T47D (cell line): Measurements from ENCODE around the gene RAMAC.
A peak's percentile ranks its signal among the peaks of the same experiment; 100 is the strongest.
"Not testable (repeated sequence)": the region's sequence is repeated elsewhere in the genome, so short reads cannot be mapped to it uniquely, and the experiment has no call there.

Experiments
- DNase-seq, 2 experiments: peaks; one replicate each; pipeline versions ENCODE4 v3.0.0 to v3.0.0-alpha.2; 2011 to 2012; ENCODE audit warnings: low read depth in 1 of 2, low spot score in 1 of 2
- JUND ChIP-seq: IDR thresholded peaks from 2 replicates; pipeline ENCODE4 v1.6.1; 2012; ENCODE audit warnings: low read depth
- in situ Hi-C: cut with HindIII; loops from 2 replicates; pipeline ENCODE4 v1.10.0; 2016; ENCODE audit warnings: low sequenced_read_pairs, low pct_unique_long_range_greater_than_20kb

Gene RAMAC

DNA sequence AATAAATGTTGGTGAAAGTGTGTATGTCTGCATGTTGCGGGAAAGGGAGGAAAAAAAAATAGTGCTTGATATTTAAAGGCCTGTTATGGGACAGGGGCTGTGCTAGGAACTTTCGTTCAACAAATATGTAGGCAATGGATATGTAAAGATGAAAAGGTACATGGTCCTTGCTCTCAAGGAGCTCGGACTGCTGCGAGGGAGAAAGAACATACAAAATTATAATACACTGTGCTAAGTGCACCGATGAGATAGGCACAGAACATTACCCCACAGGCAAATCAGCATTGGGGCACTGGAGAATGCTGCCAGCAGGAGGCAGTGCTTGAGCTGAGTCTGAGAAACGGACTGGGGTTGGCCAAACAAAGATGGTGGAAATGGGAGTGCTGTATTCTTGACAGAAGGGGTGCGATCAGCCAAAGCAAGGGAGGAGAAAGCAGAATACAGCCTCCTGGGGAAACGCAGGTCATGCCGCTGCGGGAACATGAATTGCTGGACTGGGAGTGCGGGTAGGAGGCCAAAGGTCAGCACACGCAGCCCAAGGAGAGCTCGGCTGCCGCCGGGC is 24.8 kb downstream of the RAMAC start:
- TF ChIP-seq JUND = no peak
- DNase-seq = peak; percentile 49 to 71
- in situ Hi-C loops = no loop called here

DNA sequence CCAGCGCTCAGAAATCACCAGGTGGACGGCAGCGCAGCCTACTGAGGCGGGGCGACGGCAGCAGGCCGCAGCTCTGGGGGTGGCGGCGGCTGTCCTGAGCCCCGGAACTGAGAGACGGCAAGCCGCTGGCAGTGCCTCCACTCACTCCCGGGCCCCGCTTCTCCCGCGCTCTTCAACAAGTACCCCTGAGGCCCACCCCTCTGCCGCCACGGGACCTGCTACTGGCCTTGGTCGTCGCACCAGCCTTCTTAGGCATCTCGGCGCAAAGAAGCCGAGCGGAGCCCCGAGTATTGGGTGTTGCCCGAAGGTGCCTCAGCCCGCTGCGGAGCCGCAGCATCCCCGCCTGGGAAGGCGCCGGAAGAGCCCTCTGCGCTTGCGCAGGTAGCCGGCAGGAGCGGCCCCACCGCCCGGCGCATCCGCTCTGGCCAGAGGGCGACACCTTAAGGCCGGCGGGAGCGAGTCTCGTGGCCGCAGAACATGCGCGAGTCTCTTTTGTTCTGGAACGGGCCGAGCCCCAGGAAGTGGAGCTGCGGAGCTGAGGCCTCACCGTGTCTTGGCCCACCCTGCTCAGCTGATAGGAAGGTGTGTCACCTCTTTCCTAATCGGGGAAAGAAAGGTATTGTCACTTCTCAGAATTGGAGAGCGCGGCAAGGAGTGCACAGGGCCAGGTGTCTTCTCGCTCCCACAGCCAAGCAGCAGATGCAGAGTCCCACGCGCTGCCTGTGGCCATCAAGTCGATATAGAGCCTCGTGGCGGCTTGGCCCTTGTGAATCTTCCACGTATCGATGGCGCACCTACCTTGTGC is 25.5 kb downstream of the RAMAC start, which contains the start of gene C15orf40:
Gene C15orf40 (minus strand): TSS at position 369 of the 805 bp plus-strand sequence. CDS start 32 bp downstream, at position 337.
- TF ChIP-seq JUND = no peak
- in situ Hi-C loops = no loop called here
- DNase-seq = peak; percentile 91 to 93

DNA sequence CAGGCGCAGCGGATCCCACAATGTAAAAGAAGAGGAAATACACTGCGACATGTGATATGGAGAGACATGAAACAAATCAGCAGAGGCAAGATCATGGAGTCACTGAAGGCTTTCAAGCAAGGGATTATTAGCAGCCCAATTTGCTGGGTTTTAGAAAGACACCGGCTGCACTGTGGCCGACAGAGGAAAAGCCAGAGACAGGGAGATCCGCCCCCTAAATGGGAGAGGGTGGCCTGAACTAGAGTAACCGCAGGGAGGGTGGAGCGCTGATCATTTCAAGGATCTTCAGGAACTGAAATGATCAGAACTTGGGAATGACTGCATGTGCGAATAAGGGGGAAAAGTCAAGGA is 26.0 kb downstream of the RAMAC start:
- TF ChIP-seq JUND = no peak
- DNase-seq = no peak
- in situ Hi-C loops = no loop called here

DNA sequence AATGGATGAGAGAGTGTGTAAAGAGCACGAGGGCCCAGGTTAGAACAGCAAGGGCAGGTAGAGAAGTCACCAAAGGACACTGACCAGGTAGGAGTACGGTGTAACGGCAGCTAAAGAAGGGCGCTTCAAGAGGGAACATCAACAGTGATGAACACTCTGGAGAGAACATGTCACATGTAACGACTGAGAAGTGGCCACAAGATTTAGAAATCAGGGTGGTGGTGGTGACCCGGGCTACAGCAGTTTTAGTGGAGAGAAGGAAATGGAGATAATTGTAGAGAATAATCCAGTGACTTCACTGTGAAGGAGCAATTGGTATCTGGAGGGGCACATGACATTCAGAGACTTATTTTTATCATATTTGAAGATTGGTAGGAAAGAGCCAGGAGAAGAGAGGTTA is 26.6 kb downstream of the RAMAC start:
- no peak for TF ChIP-seq JUND
- no peak for DNase-seq
- in situ Hi-C loops = no loop called here

DNA sequence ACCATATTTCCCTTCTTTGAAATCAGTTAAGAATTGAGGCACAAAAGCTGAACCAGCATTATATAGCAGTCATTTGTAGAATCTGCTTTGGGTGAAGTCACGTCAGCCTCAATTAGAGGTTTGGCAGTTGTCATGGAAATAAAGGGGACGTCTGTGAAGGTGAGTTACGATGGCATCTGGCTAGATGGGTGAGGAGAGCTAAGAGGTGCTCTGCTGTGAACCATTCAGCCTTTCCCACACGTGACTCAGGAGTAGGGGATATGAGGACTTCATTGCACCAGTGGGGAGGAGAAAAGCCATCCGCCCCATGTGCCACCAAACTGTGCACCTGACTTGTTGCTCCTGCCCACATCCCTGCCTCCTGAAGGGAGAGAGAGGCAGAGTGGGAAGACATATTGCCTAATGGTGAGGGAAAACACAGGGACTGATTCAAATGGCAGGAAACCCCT is 28.2 kb downstream of the RAMAC start:
- in situ Hi-C loops = no loop called here
- no peak for TF ChIP-seq JUND
- DNase-seq = no peak

DNA sequence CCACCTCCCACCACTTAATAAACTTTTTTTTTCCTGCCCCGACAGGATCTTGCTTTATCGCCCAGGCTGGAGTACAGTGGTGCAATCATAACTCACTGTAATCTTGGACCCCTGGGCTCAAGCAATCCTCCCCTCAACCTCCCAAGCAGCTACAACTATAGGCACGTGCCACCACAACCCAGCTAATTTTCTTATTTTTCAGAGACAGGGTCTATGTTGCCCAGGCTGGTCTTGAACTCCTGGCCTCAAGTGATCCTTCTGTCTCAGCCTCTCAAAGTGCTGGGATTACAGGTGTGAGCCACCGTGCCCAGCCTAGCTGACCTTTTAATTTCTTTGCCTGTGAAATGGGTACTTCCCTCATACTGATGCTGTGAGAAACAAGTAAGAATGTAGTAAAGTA is 29.4 kb downstream of the RAMAC start:
- in situ Hi-C loops = no loop called here
- TF ChIP-seq JUND = no peak
- DNase-seq = no peak

DNA sequence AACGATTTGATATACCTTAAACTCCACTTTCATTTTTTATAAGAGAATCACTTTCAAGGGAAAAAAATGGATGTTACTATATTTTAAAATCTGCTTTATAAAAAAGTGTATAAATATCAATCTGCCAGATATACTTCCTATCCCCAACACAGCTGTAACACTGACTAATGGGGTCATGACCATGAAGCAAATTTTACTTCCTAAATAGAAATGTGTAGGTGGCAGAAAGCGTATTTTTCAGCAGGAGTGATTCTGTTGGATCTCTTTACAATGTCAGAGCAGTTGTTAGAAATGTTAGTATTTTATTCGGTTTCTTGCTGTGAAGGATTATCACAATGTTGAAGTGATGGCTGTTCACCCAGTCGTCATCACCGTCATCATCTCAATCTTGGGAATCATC is 30.9 kb downstream of the RAMAC start:
- DNase-seq = no peak
- TF ChIP-seq JUND = no peak
- in situ Hi-C loops = no loop called here

DNA sequence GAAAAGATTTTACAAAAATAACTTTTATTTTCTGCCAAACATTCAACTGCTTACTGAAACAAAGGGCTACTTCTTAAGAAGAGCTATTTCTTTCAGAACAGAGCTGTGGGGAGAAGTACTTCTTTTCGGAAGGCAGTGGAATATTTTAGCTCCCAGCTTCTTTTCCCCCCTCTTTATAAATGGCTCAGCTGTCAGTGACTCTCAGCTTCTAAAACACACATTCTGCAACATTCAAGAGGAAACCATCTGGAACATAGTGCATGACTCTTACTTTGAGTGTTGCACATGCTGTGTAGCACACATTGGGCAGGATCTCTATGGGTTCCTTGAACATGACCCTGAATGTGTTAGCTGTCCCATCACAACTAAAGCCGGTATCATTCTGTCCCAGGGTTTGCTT is 32.4 kb downstream of the RAMAC start:
- in situ Hi-C loops = no loop called here
- no peak for DNase-seq
- TF ChIP-seq JUND = no peak

DNA sequence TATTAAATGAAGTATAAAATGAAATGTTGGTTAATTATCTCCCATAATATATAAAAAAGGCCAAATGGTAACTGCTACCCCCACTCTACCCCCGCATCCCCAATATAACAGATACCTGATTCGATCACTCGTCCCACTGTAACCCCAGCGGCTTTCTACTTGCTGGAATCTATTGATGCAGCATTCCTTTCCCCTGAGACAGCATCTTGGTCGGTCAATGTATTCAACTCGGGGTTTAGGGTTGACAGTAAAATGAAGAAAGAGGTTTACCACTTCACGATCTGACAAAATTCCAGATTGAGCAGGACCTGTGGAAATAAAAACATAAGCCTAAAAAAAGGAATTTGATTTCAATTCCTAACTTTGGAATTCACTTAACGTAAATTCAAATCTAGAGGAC is 44.0 kb downstream of the RAMAC start:
- no peak for DNase-seq
- no peak for TF ChIP-seq JUND
- in situ Hi-C loops = no loop called here

DNA sequence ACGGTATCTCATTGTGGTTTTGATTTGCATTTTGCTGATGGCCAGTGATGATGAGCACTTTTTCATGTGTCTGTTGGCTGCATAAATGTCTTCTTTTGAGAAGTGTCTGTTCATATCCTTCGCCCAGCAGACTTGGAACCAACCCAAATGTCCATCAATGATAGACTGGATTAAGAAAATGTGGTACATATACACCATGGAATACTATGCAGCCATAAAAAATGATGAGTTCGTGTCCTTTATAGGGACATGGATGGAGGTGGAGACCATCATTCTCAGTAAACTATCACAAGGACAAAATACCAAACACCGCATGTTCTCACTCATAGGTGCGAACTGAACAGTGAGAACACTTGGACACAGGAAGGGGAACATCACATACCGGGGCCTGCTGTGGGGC is 45.2 kb downstream of the RAMAC start:
- in situ Hi-C loops, DNase-seq: not testable (repeated sequence)

DNA sequence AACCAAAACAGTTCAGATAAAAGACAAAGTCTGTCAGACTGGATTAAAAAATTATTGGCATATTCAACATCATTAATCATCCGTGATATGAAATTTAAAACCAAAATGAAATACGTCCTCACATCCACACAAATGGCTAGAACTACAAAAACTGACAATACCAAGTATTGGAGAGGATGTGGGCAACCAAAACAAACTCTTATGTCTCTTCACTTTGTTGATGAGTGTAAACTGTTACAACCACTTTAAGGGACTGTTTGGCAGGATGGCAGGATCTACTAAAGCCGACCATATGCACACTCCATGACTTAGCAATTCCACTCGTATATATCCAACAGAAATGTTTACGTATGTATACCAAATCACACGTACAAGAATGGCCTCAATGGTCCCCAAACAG is 50.2 kb downstream of the RAMAC start:
- TF ChIP-seq JUND = no peak
- in situ Hi-C loops = no loop called here
- DNase-seq = no peak

DNA sequence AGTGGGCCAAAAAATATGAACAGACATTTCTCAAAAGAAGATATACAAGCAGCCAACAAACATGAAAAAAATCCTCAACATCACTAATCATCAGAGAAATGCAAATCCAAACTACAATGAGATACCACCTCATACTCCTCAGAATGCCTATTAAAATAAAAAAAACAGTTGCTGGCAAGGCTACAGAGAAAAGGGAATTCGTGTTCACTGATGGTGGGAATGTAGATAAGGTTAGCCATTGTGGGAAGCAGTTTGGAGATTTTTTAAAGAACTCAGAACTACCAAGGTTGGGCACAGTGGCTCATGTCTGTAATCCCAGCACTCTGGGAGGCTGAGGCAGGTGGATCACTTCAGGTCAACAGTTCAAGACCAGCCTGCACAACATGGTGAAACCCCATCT is 53.2 kb downstream of the RAMAC start:
- in situ Hi-C loops = no loop called here
- no peak for TF ChIP-seq JUND
- no peak for DNase-seq
